Measurements from ENCODE around the gene PRKN. TPM values are rescaled to one million over a fixed set of nuclear protein-coding genes. Genes with fewer than 3 reads are reported as not detected.

PRKN gene
- total and polyA plus RNA-seq, 9 of the 15 experiments (the other 6 are each of a cell fraction or from before 2014, with no cell fraction given): 0.03 to 0.96 (median 0.15) TPM; not detected in 2

DNA sequence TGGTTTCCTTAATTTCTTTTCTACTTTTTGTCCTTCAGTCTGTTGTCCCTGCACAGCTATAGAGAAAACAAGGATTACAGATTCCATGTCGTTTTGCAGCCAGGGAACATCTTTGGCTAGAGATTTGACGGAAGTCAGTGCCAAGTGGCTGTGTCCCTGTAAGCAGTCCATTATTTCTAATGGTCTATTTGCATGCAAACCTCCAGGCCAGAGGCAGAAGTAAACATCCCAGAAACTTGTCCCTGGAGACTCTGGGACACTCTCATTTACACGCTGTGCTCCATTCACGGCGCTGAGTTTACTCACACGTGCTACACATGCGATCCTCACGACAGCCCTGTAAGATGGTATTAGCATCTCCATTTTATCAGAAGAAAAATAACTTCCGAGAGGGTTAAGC lies 355.5 kb downstream of the PRKN start (continued):
- TF ChIP-seq MEF2A (IDR thresholded peaks at IDR 0.05; ENCODE audit: control insufficient read depth, low read depth, low read length) (no peak), NFIC (IDR thresholded peaks at IDR 0.05) (no peak), POLR3G (IDR thresholded peaks at IDR 0.05; ENCODE audit: extremely low read depth, insufficient read length, insufficient replicate concordance) (no peak)
- TF ChIP-seq, protein P1, sequence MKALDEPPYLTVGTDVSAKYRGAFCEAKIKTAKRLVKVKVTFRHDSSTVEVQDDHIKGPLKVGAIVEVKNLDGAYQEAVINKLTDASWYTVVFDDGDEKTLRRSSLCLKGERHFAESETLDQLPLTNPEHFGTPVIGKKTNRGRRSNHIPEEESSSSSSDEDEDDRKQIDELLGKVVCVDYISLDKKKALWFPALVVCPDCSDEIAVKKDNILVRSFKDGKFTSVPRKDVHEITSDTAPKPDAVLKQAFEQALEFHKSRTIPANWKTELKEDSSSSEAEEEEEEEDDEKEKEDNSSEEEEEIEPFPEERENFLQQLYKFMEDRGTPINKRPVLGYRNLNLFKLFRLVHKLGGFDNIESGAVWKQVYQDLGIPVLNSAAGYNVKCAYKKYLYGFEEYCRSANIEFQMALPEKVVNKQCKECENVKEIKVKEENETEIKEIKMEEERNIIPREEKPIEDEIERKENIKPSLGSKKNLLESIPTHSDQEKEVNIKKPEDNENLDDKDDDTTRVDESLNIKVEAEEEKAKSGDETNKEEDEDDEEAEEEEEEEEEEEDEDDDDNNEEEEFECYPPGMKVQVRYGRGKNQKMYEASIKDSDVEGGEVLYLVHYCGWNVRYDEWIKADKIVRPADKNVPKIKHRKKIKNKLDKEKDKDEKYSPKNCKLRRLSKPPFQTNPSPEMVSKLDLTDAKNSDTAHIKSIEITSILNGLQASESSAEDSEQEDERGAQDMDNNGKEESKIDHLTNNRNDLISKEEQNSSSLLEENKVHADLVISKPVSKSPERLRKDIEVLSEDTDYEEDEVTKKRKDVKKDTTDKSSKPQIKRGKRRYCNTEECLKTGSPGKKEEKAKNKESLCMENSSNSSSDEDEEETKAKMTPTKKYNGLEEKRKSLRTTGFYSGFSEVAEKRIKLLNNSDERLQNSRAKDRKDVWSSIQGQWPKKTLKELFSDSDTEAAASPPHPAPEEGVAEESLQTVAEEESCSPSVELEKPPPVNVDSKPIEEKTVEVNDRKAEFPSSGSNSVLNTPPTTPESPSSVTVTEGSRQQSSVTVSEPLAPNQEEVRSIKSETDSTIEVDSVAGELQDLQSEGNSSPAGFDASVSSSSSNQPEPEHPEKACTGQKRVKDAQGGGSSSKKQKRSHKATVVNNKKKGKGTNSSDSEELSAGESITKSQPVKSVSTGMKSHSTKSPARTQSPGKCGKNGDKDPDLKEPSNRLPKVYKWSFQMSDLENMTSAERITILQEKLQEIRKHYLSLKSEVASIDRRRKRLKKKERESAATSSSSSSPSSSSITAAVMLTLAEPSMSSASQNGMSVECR (CRISPR knock-in tag; IDR thresholded peaks at IDR 0.05): no peak

DNA sequence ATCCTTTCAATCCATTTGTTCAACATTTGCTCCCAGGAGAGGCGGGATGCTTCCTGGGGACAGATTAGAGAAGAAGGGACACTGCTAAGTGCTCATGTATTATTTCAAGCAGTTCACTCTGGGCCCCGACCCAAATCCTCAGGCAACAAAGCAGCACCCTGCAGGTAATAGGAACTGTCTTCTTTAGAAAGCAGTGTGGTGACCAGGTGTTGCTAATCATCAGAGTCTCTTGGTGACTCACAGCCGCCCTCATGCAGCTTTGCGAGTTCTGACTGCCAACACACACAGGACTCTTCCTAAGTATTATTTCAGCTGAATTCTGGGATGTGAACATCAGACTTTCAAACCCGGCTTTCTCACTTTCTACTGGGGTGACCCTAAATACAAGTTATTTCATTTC lies 356.4 kb downstream of the PRKN start:
- no peak overlapping the region for H3K9ac ChIP-seq (ENCODE audit: insufficient read depth in 1 of 2, low read depth in 2 of 2, low read length in 2 of 2)
- no peak overlapping the region for H3K4me2 ChIP-seq (ENCODE audit: insufficient read depth, low read length)
- no peak for FAIRE-seq
- no peaks in the 10 kb centered on the region for H3K79me2 ChIP-seq (ENCODE audit: control insufficient read depth, insufficient read depth, low read length)
- ChIA-PET POLR2A (no interaction called here), CTCF (ENCODE audit: low intra/inter-chr PET ratio) (no interaction called here)
- in situ Hi-C loops (cut with MboI) (no loop called here), intact Hi-C loops (cut with micrococcal nuclease) (no loop called here)
- H3K36me3 ChIP-seq (ENCODE audit: control insufficient read depth, insufficient read depth, low read length): no peaks in the 10 kb centered on the region
- H3K27ac ChIP-seq (ENCODE audit: extremely low read depth, low read depth, low read length): no peak overlapping the region
- H3K4me3 ChIP-seq: no peak overlapping the region
- no peak for ATAC-seq
- H3K9me1 ChIP-seq (ENCODE audit: control insufficient read depth, insufficient read depth, low read length): no peaks in the 10 kb centered on the region
- no peak overlapping the region for H2AFZ ChIP-seq (ENCODE audit: low read depth, low read length)
- H4K20me1 ChIP-seq (replicated peaks; ENCODE audit: control insufficient read depth, insufficient read depth, low read length): no peaks in the 10 kb centered on the region
- no peaks in the 10 kb centered on the region; the same call in 1 of the 2 replicates for H3K9me3 ChIP-seq (replicated peaks; ENCODE audit: control insufficient read depth, insufficient read depth, low read depth, low read length)
- BruUV-seq (replicated peaks): no TSS peak
- 3% methylated on average over 5 of the region's 5 CpGs for WGBS (ENCODE audit: insufficient coverage, low coverage, missing lambda C conversion rate)
- no peaks in the 10 kb centered on the region for H3K27me3 ChIP-seq (ENCODE audit: control insufficient read depth in 2 of 2, insufficient read depth in 2 of 2, low read length in 2 of 2)
- H3K4me1 ChIP-seq (replicated peaks in 1 of 2; ENCODE audit: control insufficient read depth in 2 of 2, insufficient read depth in 2 of 2, low read length in 2 of 2): no peaks in the 10 kb centered on the region
- no peak for DNase-seq (ENCODE audit: extremely low read depth in 1 of 4, low spot score in 3 of 4)
- TF ChIP-seq NELFE (IDR thresholded peaks at IDR 0.05; ENCODE audit: insufficient read depth, insufficient read length) (no peak), TCF7 (IDR thresholded peaks at IDR 0.05; ENCODE audit: borderline replicate concordance) (no peak), POLR2H (tag; IDR thresholded peaks at IDR 0.05; ENCODE audit: low read depth) (no peak), YY1 (IDR thresholded peaks at IDR 0.05; ENCODE audit: borderline replicate concordance in 1 of 3, control insufficient read depth in 1 of 3, extremely low read depth in 1 of 3, insufficient read depth in 3 of 3, insufficient read length in 1 of 3, insufficient replicate concordance in 2 of 3, low read depth in 1 of 3, low read length in 2 of 3) (no peak), SMARCB1 (IDR thresholded peaks at IDR 0.05; ENCODE audit: insufficient read length, low read depth) (no peak), SRF (CRISPR knock-in tag; IDR thresholded peaks at IDR 0.05) (no peak), CXXC5 (CRISPR knock-in tag; IDR thresholded peaks at IDR 0.05) (no peak), RBM15 (IDR thresholded peaks at IDR 0.05; ENCODE audit: insufficient read depth, low read length) (no peak), HLTF (IDR thresholded peaks at IDR 0.05) (no peak), ZNF778 (CRISPR knock-in tag; IDR thresholded peaks at IDR 0.05) (no peak), ZKSCAN3 (CRISPR knock-in tag; IDR thresholded peaks at IDR 0.05) (no peak)
- TF ChIP-seq, protein P2, sequence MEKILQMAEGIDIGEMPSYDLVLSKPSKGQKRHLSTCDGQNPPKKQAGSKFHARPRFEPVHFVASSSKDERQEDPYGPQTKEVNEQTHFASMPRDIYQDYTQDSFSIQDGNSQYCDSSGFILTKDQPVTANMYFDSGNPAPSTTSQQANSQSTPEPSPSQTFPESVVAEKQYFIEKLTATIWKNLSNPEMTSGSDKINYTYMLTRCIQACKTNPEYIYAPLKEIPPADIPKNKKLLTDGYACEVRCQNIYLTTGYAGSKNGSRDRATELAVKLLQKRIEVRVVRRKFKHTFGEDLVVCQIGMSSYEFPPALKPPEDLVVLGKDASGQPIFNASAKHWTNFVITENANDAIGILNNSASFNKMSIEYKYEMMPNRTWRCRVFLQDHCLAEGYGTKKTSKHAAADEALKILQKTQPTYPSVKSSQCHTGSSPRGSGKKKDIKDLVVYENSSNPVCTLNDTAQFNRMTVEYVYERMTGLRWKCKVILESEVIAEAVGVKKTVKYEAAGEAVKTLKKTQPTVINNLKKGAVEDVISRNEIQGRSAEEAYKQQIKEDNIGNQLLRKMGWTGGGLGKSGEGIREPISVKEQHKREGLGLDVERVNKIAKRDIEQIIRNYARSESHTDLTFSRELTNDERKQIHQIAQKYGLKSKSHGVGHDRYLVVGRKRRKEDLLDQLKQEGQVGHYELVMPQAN (IDR thresholded peaks at IDR 0.05; ENCODE audit: borderline replicate concordance): no peak
